Osteoblast (primary cell): ENCODE data around the gene KLHL17. TPM values are rescaled to one million over a fixed set of nuclear protein-coding genes. Genes with fewer than 3 reads are reported as not detected.

Source experiments
- DNase-seq: peaks from one replicate; pipeline ENCODE4 v3.0.0; 2011; ENCODE audit warnings: low spot score, mixed read lengths; ENCODE audit not compliant: insufficient read length; ENCODE audit errors: missing footprints
- H2AFZ ChIP-seq: 2 replicates; pipeline ENCODE4 v1.6.0; 2011; ENCODE audit warnings: mild to moderate bottlenecking, low read length
- H3K27ac ChIP-seq: 2 replicates; pipeline ENCODE4 v1.5.1; 2011; ENCODE audit warnings: mild to moderate bottlenecking, low read depth, low read length, moderate library complexity
- H3K27me3 ChIP-seq: 2 replicates; pipeline ENCODE4 v1.6.0; 2012; ENCODE audit warnings: mild to moderate bottlenecking, control low read depth, inconsistent platforms, low read length, moderate library complexity; ENCODE audit not compliant: insufficient read depth
- H3K36me3 ChIP-seq: 2 replicates; pipeline ENCODE4 v1.5.1; 2011; ENCODE audit warnings: mild to moderate bottlenecking, low read length, control low read depth, moderate library complexity; ENCODE audit not compliant: insufficient read depth
- H3K4me1 ChIP-seq: 2 replicates; pipeline ENCODE4 v1.5.1; 2011; ENCODE audit warnings: mild to moderate bottlenecking, low read length, control low read depth, moderate library complexity; ENCODE audit not compliant: insufficient read depth
- H3K4me2 ChIP-seq: 2 replicates; pipeline ENCODE4 v1.6.0; 2011; ENCODE audit warnings: mild to moderate bottlenecking, low read length; ENCODE audit not compliant: insufficient read depth
- H3K4me3 ChIP-seq: fragments of 200-600 bp; sonication (generic); 3 replicates; pipeline ENCODE4 v1.5.1; 2012; ENCODE audit warnings: mild to moderate bottlenecking, low read length, inconsistent platforms; ENCODE audit not compliant: insufficient read depth
- H3K79me2 ChIP-seq: 2 replicates; pipeline ENCODE4 v1.6.0; 2012; ENCODE audit warnings: mild to moderate bottlenecking, low read length, control low read depth, inconsistent platforms; ENCODE audit not compliant: insufficient read depth
- H3K9me3 ChIP-seq: 2 replicates; pipeline ENCODE4 v1.5.1; 2011; ENCODE audit warnings: low read depth, low read length, control low read depth
- H4K20me1 ChIP-seq: 2 replicates; pipeline ENCODE4 v1.6.0; 2012; ENCODE audit warnings: mild to moderate bottlenecking, low read length, control low read depth; ENCODE audit not compliant: insufficient read depth
- total RNA-seq: library from RNA; depleted of rRNA; stranded (reverse); fragments of >200 nt; gene quantifications from 2 replicates; pipeline ENCODE4 v1.2.3, GENCODE V29; 2012
- TF ChIP-seq, protein P1 (sequence below): IDR thresholded peaks from 2 replicates; pipeline ENCODE4 v1.5.1; 2011; ENCODE audit warnings: mild to moderate bottlenecking, low read depth, low read length, moderate library complexity; ENCODE audit errors: extremely low read depth

Gene KLHL17
- total RNA-seq, 1 donor = 5.4 TPM

GRCh38 chr1:912740-913301, 47.6 kb upstream of the KLHL17 start:
- Histone ChIP-seq H3K9me3 (no peaks in the 10 kb centered on the region), H3K36me3 (no peaks in the 10 kb centered on the region), H4K20me1 (no peaks in the 10 kb centered on the region), H3K4me1 (peaks cover 13% of the 10 kb centered on the region), H3K79me2 (no peaks in the 10 kb centered on the region), H3K27me3 (peaks cover 40% of the 10 kb centered on the region), H3K4me3 (no peak overlapping the region), H2AFZ (no peak overlapping the region), H3K4me2 (no peak overlapping the region), H3K27ac (no peak overlapping the region)
- peak; percentile 93 for DNase-seq
- TF ChIP-seq, protein P1, sequence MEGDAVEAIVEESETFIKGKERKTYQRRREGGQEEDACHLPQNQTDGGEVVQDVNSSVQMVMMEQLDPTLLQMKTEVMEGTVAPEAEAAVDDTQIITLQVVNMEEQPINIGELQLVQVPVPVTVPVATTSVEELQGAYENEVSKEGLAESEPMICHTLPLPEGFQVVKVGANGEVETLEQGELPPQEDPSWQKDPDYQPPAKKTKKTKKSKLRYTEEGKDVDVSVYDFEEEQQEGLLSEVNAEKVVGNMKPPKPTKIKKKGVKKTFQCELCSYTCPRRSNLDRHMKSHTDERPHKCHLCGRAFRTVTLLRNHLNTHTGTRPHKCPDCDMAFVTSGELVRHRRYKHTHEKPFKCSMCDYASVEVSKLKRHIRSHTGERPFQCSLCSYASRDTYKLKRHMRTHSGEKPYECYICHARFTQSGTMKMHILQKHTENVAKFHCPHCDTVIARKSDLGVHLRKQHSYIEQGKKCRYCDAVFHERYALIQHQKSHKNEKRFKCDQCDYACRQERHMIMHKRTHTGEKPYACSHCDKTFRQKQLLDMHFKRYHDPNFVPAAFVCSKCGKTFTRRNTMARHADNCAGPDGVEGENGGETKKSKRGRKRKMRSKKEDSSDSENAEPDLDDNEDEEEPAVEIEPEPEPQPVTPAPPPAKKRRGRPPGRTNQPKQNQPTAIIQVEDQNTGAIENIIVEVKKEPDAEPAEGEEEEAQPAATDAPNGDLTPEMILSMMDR = peak; percentile 29

DNA sequence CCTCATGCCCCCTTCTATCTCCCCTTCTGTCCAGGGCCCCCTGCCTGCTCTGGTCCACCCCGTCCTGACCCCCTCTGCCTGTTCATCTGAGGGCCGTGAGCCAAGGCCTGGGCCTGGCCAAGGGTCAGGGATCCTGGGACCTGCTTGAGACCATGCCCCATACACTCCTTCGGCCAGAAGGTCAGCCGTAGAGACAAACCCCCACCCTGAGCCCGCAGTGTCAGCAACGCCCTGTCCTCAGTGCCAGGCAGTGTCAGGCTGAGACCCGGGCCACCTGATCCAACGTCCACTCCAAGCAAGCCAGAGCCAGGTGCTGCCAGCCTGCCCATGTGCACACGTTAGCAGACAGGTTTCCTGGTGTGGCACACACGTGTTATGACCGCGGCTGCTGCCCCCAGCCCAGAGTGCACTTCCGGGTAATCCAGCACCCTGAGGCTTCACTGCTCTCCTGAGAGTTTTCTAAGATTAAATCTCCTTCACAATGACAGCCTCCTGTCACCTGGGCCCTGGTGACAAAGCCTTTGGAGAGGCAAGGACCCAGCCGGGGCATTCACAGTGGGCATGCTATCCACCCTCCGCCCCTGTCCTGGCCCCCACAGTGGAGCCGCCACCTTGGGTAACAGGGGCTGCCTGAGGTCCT, 46.8 kb upstream of the KLHL17 start:
- TF ChIP-seq, protein P1 = no peak
- Histone ChIP-seq H3K9me3 (no peaks in the 10 kb centered on the region), H3K4me1 (peaks cover 13% of the 10 kb centered on the region), H3K4me2 (no peak overlapping the region), H3K27me3 (peaks cover 48% of the 10 kb centered on the region), H3K27ac (no peak overlapping the region), H3K36me3 (no peaks in the 10 kb centered on the region), H4K20me1 (no peaks in the 10 kb centered on the region), H3K4me3 (no peak overlapping the region), H3K79me2 (no peaks in the 10 kb centered on the region), H2AFZ (no peak overlapping the region)
- DNase-seq = peak; percentile 72

DNA sequence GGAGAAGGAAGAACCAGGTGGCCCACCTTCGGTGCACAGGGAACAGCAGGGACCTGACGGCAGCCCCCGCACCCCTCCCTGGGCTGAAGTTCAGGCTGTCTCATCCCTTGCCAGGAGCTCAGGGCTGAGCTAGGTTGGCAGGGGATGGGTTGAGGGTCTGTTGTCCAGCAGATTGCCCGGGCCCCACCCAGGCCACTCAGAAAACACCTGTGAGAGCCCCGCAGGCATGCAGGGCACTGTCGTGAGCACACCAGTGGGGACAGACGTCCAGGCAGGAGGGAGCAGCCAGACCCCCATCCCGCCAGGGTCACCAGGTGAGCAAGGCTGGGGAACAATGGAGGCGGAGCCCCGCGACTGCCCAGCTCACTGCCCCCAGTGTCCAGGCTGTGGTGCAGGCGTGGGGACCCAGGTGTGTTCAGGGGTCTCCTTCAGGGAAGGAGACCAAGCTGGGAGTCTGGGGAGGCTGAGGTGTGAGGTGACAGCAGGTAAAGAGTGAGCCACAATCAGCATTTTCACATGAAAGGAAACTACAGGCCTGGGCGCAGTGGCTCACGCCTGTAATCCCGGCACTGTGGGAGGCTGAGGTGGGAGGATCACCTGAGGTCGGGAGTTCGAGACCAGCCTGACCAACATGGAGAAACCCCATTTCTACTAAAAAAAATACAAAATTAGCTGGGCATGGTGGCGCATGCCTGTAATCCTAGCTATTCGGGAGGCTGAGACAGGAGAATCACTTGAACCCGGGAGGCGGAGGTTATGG, 46.1 kb upstream of the KLHL17 start:
- no peaks in the 10 kb centered on the region for H4K20me1 ChIP-seq
- no peak overlapping the region for H3K4me3 ChIP-seq
- peaks cover 13% of the 10 kb centered on the region for H3K4me1 ChIP-seq
- no peak overlapping the region for H3K27ac ChIP-seq
- no peak overlapping the region for H3K4me2 ChIP-seq
- no peaks in the 10 kb centered on the region for H3K9me3 ChIP-seq
- no peaks in the 10 kb centered on the region for H3K36me3 ChIP-seq
- H2AFZ ChIP-seq = no peak overlapping the region
- DNase-seq = peak; percentile 68
- no peaks in the 10 kb centered on the region for H3K79me2 ChIP-seq
- H3K27me3 ChIP-seq = peaks cover 55% of the 10 kb centered on the region
- TF ChIP-seq, protein P1 = no peak

- peaks cover 61% of the 10 kb centered on the region for H3K27me3 ChIP-seq
- no peaks in the 10 kb centered on the region for H3K79me2 ChIP-seq
- no peak overlapping the region for H3K27ac ChIP-seq
- DNase-seq = peak; percentile 91
- H4K20me1 ChIP-seq = no peaks in the 10 kb centered on the region
- TF ChIP-seq, protein P1 = no peak
- H3K9me3 ChIP-seq = no peaks in the 10 kb centered on the region
- no peaks in the 10 kb centered on the region for H3K36me3 ChIP-seq
- H3K4me3 ChIP-seq = no peak overlapping the region
- peaks cover 13% of the 10 kb centered on the region for H3K4me1 ChIP-seq
- H2AFZ ChIP-seq = no peak overlapping the region
- no peak overlapping the region for H3K4me2 ChIP-seq
Observed at GRCh38 chr1:914891-915280, 45.5 kb upstream of the KLHL17 start.
